Heart right ventricle (tissue), 16 donors: Measurements from ENCODE around the gene GTF2H1. TPM values are rescaled to one million over a fixed set of nuclear protein-coding genes. Genes with fewer than 3 reads are reported as not detected.

Experiments used
- ATAC-seq, 8 donors: fragments of 200-7000 bp; cut with Tn5 transposase; one replicate each; pipeline ENCODE4 v1.9.1; 2020; ENCODE audit warnings: mild to moderate bottlenecking in 8 of 8, moderate library complexity in 8 of 8, moderate number of reproducible peaks in 1 of 8
- DNase-seq, 2 donors: peaks; one replicate each; pipeline ENCODE4 v3.0.0-alpha.2; 2020
- H3K27ac ChIP-seq, 10 donors: fragments of 200-600 bp; sonication (generic) in 2 of 10; one replicate each; pipeline versions ENCODE4 v1.5.0 to v1.8.0; 2020 to 2022; ENCODE audit warnings: mild to moderate bottlenecking in 3 of 10
- H3K27me3 ChIP-seq, 7 donors: fragments of 200-600 bp; one replicate each; pipeline ENCODE4 v1.8.0; 2021 to 2022; ENCODE audit warnings: mild to moderate bottlenecking in 2 of 7
- H3K36me3 ChIP-seq, 9 donors: fragments of 200-600 bp; sonication (generic) in 1 of 9; one replicate each; pipeline versions ENCODE4 v1.5.0 to v1.8.0; 2020 to 2022; ENCODE audit warnings: mild to moderate bottlenecking in 2 of 9
- H3K4me1 ChIP-seq, 9 donors: fragments of 200-600 bp; sonication (generic) in 1 of 9; one replicate each; pipeline versions ENCODE4 v1.5.0 to v1.8.0; 2020 to 2022; ENCODE audit warnings: mild to moderate bottlenecking in 4 of 9
- H3K4me3 ChIP-seq, 10 donors: fragments of 200-600 bp; sonication (generic) in 2 of 10; one replicate each; pipeline versions ENCODE4 v1.5.0 to v1.8.0; 2020 to 2022; ENCODE audit warnings: mild to moderate bottlenecking in 7 of 10, moderate library complexity in 2 of 10
- H3K9me3 ChIP-seq, 11 donors: fragments of 200-600 bp in 10 of 11; sonication (generic) in 2 of 11; one replicate each; pipeline versions ENCODE4 v1.5.0 to v1.8.0; 2013 to 2022; ENCODE audit warnings: mild to moderate bottlenecking in 2 of 11, control low read depth in 1 of 11, moderate library complexity in 1 of 11
- CTCF ChIP-seq, 9 donors: fragments of 200-600 bp; sonication (generic) in 2 of 9; IDR thresholded peaks; one replicate each; pipeline versions ENCODE4 v1.5.0 to v1.8.0; 2021 to 2022; ENCODE audit warnings: antibody characterized with exemption in 9 of 9, mild to moderate bottlenecking in 5 of 9, moderate library complexity in 1 of 9
- WGBS, 2 donors: extraction: QIAGEN DNeasy Blood & Tissue Kit; methylation state at CpG; one replicate each; pipeline ENCODE4 v1.1.7; 2013; ENCODE audit warnings: inconsistent platforms in 1 of 2; 5-methylcytosine and 5-hydroxymethylcytosine counted together
- intact Hi-C, 10 donors: fragments of 100-400 bp; cut with DNase I; formaldehyde crosslinking; loops; one replicate each; pipeline versions ENCODE4 v1.11.1 to v1.14.2; 2022
- polyA plus RNA-seq, 2 donors: library from polyadenylated mRNA; stranded (reverse); fragments of 200-250 nt; gene quantifications; one replicate each; pipeline ENCODE4 v1.2.3, GENCODE V29; 2013
- total RNA-seq, 10 donors: library from RNA; stranded (reverse); fragmentation: NEBNext Ultra II Directional in 3 of 10; extraction: Animal tissue kit (Norgen Biotek cat#: 25700) in 3 of 10; gene quantifications; one replicate each; pipeline versions ENCODE4 v1.2.1 to v1.2.4, GENCODE V29; 2021 to 2023
- donor health status: Arrhythmogenic right ventricular cardiomyopathy.
- donor health status: ischemic (EF 13 %, LVEDD 7.1; RV severe dilation, severe dysfunction).
- donor health status: healthy with polysubstance abuse.
- donor health status: DM: no; HTN: yes; CAD: no.
- donor health status: DM: no; HTN: no; CAD: no.
- donor health status: ischemic (EF 25% LVEDD 6.9; RV normal size, moderate dysfunction).
- donor health status: ischemic (EF 25% LVEDD 5.7; RV mildly dilated, moderate dysfunction).
- donor health status: healthy.
- donor health status: DM: yes; HTN: yes; CAD: no.
- donor health status: Ischemic cardiomyopathy.
- donor health status: ischemic (EF 35%, LVEDD 5.7; RV mildly dilated, moderate dysfunction).
- donor health status: nonischemic (EF 11% LVEDD 7.7; RV severe dilation, severe dysfunction).
- donor health status: DM: yes; HTN: yes; CAD: no.
- donor health status: PGD.
- donor health status: ischemic (EF 29% LVEDD 5.4; RV normal size, mild dysfunction).
- donor health status: nonischemic (EF 23%, LVEDD 6.1; RV moderate dilation, normal function).

Gene GTF2H1
- total and polyA plus RNA-seq, 12 donors: 14.9 to 27.9 (median 24.3) TPM

DNA sequence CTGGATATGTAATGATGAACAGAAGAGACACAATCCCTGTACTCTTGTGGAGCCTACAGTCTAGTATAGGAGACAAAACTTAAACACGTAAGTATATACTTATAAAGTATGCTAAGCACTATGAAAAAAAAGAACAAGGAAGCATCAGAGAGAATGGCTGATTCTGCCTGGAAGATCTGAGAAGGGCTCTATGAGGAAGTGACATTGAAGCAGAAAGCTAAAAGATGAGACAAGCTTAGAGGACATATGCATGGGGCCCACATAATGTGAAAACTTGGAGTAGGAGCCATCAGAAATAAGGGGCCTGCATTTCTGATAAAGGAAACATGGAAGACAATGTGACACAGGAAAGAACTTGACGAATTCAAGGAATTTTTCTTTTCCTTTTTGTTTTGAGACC lies 39.7 kb upstream of the GTF2H1 start:
- WGBS, 2 donors: 86 to 91% methylated on average over 2 of the region's 2 CpGs
- ATAC-seq: no peak
- Histone ChIP-seq H3K27ac (no peak overlapping the region), H3K36me3 (peaks cover 0 to 100% (median 39%) of the 10 kb centered on the region in 9 donors), H3K4me1 (peaks cover 0 to 6% (median 0%) of the 10 kb centered on the region in 9 donors), H3K9me3 (no peaks in the 10 kb centered on the region), H3K4me3 (no peak overlapping the region), H3K27me3 (no peaks in the 10 kb centered on the region)
- DNase-seq: no peak
- intact Hi-C loops: no loop called here
- TF ChIP-seq CTCF (IDR thresholded peaks at IDR 0.05): no peak

- ATAC-seq (no peak), DNase-seq (no peak)
- H3K4me1 ChIP-seq: no peaks in the 10 kb centered on the region
- H3K4me3 ChIP-seq: no peak overlapping the region
- H3K27ac ChIP-seq: no peak overlapping the region
- no peak for TF ChIP-seq CTCF (IDR thresholded peaks at IDR 0.05)
- peaks cover 0 to 100% (median 41%) of the 10 kb centered on the region in 9 donors for H3K36me3 ChIP-seq
- no peaks in the 10 kb centered on the region for H3K27me3 ChIP-seq
- intact Hi-C loops: no loop called here
- WGBS, 2 donors: 98 to 100% methylated on average over 1 of the region's 1 CpG
- H3K9me3 ChIP-seq: no peaks in the 10 kb centered on the region
These were observed 36.5 kb upstream of the GTF2H1 start for GRCh38 chr11:18285841-18286240.

GRCh38 chr11:18288911-18289310 lies 33.5 kb upstream of the GTF2H1 start:
- DNase-seq: no peak
- no peaks in the 10 kb centered on the region for H3K4me1 ChIP-seq
- TF ChIP-seq CTCF (IDR thresholded peaks at IDR 0.05): no peak
- no peaks in the 10 kb centered on the region for H3K9me3 ChIP-seq
- ATAC-seq: no peak
- peaks cover 0 to 100% (median 61%) of the 10 kb centered on the region in 9 donors for H3K36me3 ChIP-seq
- H3K27me3 ChIP-seq: no peaks in the 10 kb centered on the region
- intact Hi-C loops: no loop called here
- H3K27ac ChIP-seq: no peak overlapping the region
- H3K4me3 ChIP-seq: no peak overlapping the region
- WGBS, 2 donors: 96 to 100% methylated on average over 4 of the region's 4 CpGs

- no peaks in the 10 kb centered on the region for H3K27me3 ChIP-seq
- H3K27ac ChIP-seq: no peak overlapping the region
- 96 to 98% methylated on average over 5 of the region's 5 CpGs for WGBS, 2 donors
- no peak for DNase-seq
- intact Hi-C loops: no loop called here
- no peak overlapping the region for H3K4me3 ChIP-seq
- peaks cover 0 to 100% (median 69%) of the 10 kb centered on the region in 9 donors for H3K36me3 ChIP-seq
- H3K4me1 ChIP-seq: no peaks in the 10 kb centered on the region
- no peak for ATAC-seq
- no peaks in the 10 kb centered on the region for H3K9me3 ChIP-seq
- TF ChIP-seq CTCF (IDR thresholded peaks at IDR 0.05): no peak
These were observed 27.5 kb upstream of the GTF2H1 start for GRCh38 chr11:18294862-18295261.
